Hippocampal formation (tissue), 2 donors: Measurements from ENCODE around the gene DCAF8.
A peak's percentile ranks its signal among the peaks of the same experiment; 100 is the strongest.
"Not testable (repeated sequence)": the region's sequence is repeated elsewhere in the genome, so short reads cannot be mapped to it uniquely, and the experiment has no call there.

Source experiments
- DNase-seq, 2 donors: peaks; one replicate each; lab custom pipeline; 2025; lab: John Stamatoyannopoulos, UW

Gene DCAF8

GRCh38 chr1:160261893-160262794 is at the start of gene DCAF8:
Gene DCAF8 (minus strand): TSS chr1:160262549. CDS start chr1:160244008, 18,541 bp downstream.
- DNase-seq, result peak; percentile 96

- DNase-seq, result no peak
Measured at GRCh38 chr1:160309571-160309970, 47.2 kb upstream of the DCAF8 start.

DNA sequence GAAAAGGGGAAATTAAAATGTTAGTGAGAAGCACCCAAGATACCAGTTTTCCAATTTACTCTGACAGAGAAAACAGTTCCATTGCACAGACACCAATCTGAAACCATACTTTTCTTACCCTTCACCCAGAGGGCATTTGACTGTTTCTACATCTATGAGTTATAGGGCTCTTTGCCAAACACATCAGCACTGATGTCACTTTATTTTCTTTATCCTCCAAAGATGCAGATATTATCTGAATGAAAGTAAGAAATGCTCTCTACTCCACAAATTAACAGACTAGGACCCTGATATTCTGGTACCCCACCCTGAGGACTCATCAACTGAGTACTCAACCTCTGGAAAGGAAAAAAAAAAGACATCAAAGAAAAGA is 46.8 kb upstream of the DCAF8 start:
- DNase-seq, result no peak

GRCh38 chr1:160308451-160309184 is 46.3 kb upstream of the DCAF8 start:
- no peak for DNase-seq

GRCh38 chr1:160307118-160307791 is 44.9 kb upstream of the DCAF8 start:
- DNase-seq, result no peak

DNA sequence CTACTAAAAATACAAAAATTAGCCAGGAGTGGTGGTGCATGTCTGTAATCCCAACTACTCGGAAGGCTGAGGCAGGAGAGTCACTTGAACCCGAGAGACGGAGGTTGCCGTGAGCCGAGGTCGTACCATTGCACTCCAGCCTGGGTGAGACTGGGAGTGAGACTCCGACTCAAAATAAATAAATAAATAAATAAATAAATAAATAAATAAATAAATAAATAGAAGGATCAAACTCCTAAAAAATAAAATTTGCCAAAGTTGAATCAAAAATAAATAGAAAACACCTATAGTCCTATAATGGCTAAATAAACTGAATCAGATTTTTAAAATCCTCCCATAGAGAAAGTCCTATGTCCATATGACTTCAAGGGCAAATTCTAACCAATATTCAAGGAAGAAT is 37.8 kb upstream of the DCAF8 start:
- no peak for DNase-seq

DNA sequence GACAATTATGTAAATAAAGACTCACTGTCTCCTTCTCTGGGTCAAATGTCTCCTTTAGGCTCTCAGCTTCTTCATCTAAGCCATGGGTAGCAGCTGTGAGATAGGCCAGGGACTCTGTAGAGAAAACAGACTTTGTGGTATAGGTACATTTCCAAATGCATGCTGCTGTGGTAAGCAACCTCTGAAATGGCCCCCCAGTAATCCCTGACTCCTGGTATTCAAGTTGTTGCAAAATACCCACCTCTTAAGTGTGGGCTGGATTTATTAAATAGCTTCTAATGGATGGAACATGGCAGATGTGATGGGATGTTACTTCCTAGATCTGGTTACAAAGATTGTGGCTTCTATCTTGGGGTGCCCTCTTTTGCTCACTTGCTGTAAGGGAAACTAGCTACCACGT is 33.7 kb upstream of the DCAF8 start:
- no peak for DNase-seq

DNA sequence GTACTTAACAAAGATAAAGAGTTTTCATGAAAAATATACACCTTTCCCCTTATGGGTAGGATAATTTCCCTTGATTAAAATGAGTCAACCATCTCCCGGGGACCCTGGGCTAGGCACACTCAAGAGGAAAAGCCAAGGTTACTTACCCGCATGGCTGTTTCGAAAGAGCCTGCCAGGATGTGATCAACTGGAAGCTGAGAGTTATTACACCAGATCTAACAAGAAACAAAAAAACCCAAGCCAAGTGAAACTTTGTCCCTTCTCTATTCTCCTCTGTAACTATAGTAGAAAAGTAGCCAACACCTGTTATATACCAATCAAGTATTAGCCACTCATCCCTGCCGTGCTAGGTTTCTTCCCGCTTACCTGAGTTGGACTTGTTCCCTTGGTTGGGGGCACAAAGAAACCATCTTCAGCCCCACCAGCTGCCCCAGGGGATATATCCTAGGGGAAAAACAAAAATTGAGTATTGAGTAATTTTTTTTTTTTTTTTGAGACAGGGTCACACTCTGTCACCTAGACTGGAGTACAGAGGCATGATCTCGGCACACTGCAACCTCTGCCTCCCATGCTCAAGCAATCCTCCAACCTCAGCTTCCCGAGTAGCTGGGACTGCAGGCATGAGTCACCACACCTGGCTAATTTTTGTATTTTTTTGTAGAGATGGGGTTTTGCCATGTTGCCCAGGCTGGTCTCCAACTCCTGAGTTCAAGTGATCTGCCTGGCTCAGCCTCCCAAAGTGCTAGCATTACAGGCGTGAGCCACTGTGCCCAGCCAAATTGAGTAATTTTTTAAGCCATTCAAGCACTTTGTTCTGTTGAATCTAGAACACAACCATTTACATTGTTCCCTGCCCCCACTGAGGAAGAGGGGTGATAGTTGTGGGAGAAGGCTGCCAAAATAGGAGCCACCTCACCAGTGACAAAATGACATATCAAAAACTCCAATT is 30.9 kb upstream of the DCAF8 start:
- no peak for DNase-seq

- peak; percentile 48 to 72 for DNase-seq
Measured at GRCh38 chr1:160291248-160292220, 29.2 kb upstream of the DCAF8 start.

DNA sequence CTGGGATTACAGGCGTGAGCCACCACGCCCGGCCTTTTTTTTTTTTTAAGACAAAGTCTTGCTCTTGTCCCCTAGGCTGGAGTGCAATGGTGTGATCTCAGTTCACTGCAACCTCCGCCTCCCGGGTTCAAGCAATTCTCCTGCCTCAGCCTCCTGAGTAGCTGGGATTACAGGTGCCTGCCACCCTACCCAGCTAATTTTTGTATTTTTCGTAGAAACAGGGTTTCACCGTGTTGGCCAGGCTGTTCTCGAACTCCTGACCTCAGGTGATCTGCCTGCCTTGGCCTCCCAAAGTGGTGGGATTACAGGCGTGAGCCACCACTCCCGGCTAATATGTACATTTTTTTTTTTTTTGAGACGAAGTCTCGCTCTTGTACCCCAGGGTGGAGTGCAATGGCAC is 25.4 kb upstream of the DCAF8 start:
- not testable (repeated sequence) for DNase-seq

DNA sequence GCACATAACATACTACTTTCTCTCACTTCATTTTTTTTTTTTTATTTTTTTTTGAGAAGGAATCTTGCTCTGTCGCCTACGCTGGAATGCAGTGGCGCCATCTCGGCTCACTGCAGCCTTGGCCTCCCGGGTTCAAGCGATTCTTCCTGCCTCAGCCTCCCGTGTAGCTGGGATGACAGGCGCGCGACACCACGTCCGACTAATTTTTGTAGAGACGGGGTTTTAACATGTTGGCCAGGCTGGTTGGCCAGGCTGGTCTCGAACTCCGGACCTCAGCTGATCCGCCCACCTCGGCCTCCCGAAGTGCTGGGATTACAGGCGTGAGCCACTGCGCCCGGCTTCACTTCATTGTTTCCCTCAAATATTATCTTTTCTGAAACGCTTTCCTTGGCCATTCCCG is 23.2 kb upstream of the DCAF8 start:
- no peak for DNase-seq

GRCh38 chr1:160284782-160285344 is 22.5 kb upstream of the DCAF8 start, which contains the start of gene PEX19:
Gene PEX19 (minus strand): TSS chr1:160285133. CDS start chr1:160285124, 9 bp downstream.
- peak; percentile 88 to 91 for DNase-seq

- no peak for DNase-seq
Measured at GRCh38 chr1:160284220-160284781, 22.0 kb upstream of the DCAF8 start.

DNA sequence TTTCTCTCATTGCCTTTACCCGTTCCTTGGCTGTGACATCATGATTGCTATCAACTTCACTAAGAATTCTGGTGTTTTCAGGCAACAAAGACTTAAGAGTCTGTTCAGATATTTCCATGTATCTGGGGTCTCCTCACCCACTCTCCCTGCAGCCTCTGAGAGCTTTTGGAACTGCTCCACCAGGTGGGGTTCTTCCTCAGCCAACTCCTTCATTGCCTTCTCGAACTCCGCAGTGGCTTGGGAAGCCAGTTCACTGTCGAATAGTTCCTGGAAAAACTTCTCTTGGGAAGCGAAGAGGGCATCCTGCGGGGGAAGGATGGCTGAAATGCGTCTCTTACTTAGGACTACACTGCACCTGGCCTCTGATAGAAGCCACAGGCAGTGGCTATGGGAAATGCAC is 20.5 kb upstream of the DCAF8 start:
- DNase-seq, result no peak

DNA sequence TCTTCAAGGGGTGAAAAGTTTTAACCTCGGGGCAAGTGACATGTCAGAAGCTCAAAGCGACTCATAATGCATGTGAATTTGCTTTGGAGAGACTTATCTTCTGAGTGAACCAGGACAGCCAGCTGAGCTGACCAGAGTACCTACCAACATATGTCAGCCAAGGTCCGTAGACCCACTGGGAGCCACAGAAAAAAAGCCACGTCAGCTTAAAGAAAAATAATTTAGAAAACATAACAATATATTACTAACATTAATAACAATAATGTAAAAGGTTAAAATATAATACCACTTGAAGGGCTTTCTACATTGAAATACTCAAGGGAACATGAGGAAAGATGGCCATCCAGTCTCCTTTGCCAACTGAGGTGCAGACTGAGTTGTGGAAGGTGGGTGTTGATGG is 15.6 kb upstream of the DCAF8 start:
- no peak for DNase-seq

DNA sequence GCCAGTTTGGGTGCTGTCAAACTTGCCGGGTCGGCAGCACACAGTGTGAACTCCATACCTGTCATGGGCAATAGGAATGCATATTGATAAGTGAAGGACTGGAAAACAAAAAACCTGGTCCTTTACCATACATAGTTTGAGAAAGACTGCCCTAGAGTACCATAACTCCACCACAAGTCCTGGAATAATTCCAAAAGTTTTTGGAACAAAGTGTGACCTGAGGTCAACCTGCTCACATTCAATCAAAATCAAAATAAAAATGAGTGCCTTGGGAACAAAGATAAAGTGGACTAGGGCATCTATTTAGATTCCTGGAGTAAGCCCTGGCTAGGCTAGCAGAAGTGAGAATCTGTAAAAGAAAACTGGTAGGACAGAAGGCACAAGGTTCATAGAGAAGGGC is 15.0 kb upstream of the DCAF8 start:
- DNase-seq, result no peak

GRCh38 chr1:160271025-160271424 is 8.7 kb upstream of the DCAF8 start:
- no peak for DNase-seq

DNA sequence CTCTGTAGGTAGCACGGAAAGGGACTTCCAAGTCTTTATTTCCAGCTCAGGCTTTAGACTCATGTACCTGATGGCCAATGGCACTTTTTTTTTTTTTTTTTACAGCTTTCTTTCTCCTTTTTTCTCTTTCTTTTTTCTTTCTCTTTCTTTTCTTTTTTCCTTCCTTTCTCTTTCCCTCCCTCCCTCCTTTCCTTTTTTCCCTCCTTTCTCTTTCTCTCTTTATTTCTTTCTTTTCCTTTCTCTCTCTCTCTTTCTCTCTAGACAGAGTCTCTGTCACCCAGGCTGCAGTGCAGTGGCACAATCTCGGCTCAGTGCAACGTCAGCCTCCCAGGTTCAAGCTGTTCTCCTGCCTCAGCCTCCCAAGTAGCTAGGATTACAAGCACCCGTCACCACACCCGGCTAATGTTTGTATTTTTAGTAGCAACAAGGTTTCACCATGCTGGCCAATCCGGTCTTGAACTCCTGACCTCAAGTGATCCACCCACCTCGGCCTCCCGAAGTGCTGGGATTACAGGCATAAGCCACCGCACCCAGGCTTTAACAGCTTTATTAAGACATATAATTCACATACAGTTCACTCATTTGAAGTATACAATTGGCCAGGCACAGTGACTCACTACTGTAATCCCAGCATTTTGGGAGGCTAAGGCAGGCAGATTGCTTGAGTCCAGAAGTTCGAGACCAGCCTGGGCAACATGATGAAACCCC is 5.1 kb upstream of the DCAF8 start:
- no peak for DNase-seq

- no peak for DNase-seq
Measured at GRCh38 chr1:160264795-160265307, 2.5 kb upstream of the DCAF8 start.
